HG03342 (cell line): ENCODE measurements around the gene FRRS1L.
"Not testable (repeated sequence)": the region's sequence is repeated elsewhere in the genome, so short reads cannot be mapped to it uniquely, and the experiment has no call there.

Experiments
- ATAC-seq: cut with Tn5 transposase; IDR thresholded peaks from one replicate; pipeline ENCODE4 v1.9.1; 2021; ENCODE audit warnings: mild to moderate bottlenecking, moderate library complexity; ENCODE audit not compliant: unreplicated experiment

The FRRS1L gene

GRCh38 chr9:109133533-109133932 lies 33.5 kb downstream of the FRRS1L start:
- ATAC-seq: no peak

- ATAC-seq: no peak
These were observed 34.5 kb downstream of the FRRS1L start for GRCh38 chr9:109132567-109133021.

- no peak for ATAC-seq
These were observed 37.4 kb downstream of the FRRS1L start for GRCh38 chr9:109129470-109130197.

- not testable (repeated sequence) for ATAC-seq
These were observed 40.4 kb downstream of the FRRS1L start for GRCh38 chr9:109126671-109127070.

- ATAC-seq: no peak
These were observed 42.9 kb downstream of the FRRS1L start for GRCh38 chr9:109124121-109124520.

GRCh38 chr9:109122726-109123621 lies 44.1 kb downstream of the FRRS1L start:
- ATAC-seq: peak; percentile 31

- ATAC-seq: no peak
These were observed 45.7 kb downstream of the FRRS1L start for GRCh38 chr9:109121232-109121796.

- no peak for ATAC-seq
These were observed 46.8 kb downstream of the FRRS1L start for GRCh38 chr9:109120204-109120789.

- peak; percentile 87 for ATAC-seq
These were observed 47.4 kb downstream of the FRRS1L start, which contains the start of gene TMEM245 for GRCh38 chr9:109119439-109120203. TSS of gene TMEM245 (minus strand) at chr9:109119947. CDS start at chr9:109119913, 34 bp downstream.

- ATAC-seq: no peak
These were observed 48.1 kb downstream of the FRRS1L start for GRCh38 chr9:109118808-109119438.

GRCh38 chr9:109117856-109118807 lies 48.9 kb downstream of the FRRS1L start:
- no peak for ATAC-seq

- no peak for ATAC-seq
These were observed 51.0 kb downstream of the FRRS1L start for GRCh38 chr9:109115931-109116526.

- ATAC-seq: no peak
These were observed 52.4 kb downstream of the FRRS1L start for GRCh38 chr9:109114670-109115069.

GRCh38 chr9:109113892-109114609 lies 53.0 kb downstream of the FRRS1L start:
- no peak for ATAC-seq

- no peak for ATAC-seq
These were observed 53.8 kb downstream of the FRRS1L start for GRCh38 chr9:109113254-109113653.

- peak; percentile 73 for ATAC-seq
These were observed 56.6 kb downstream of the FRRS1L start for GRCh38 chr9:109110329-109111021.

GRCh38 chr9:109109967-109110328 lies 57.1 kb downstream of the FRRS1L start:
- no peak for ATAC-seq
